IPS-18c (cell line): Measurements from ENCODE around the gene TRIM27.
"Not testable (repeated sequence)": the region's sequence is repeated elsewhere in the genome, so short reads cannot be mapped to it uniquely, and the experiment has no call there.

Experiments used
- H3K4me3 ChIP-seq: 2 replicates; pipeline ENCODE4 v1.7.0; 2013; ENCODE audit warnings: low read depth, mild to moderate bottlenecking, low read length, moderate library complexity; ENCODE audit not compliant: insufficient read depth
- H3K9me3 ChIP-seq: one replicate; pipeline ENCODE4 v1.6.1; 2013; ENCODE audit warnings: mild to moderate bottlenecking, low read length, moderate library complexity; ENCODE audit not compliant: control insufficient read depth, insufficient read depth

Gene TRIM27

GRCh38 chr6:28944412-28944865 lies 20.7 kb upstream of the TRIM27 start:
- Histone ChIP-seq H3K9me3 (no peaks in the 10 kb centered on the region), H3K4me3 (peak overlapping the region; percentile 80)

- peak overlapping the region; percentile 80 for H3K4me3 ChIP-seq
- H3K9me3 ChIP-seq, result no peaks in the 10 kb centered on the region
Measured at GRCh38 chr6:28943557-28944411, 20.0 kb upstream of the TRIM27 start.

DNA sequence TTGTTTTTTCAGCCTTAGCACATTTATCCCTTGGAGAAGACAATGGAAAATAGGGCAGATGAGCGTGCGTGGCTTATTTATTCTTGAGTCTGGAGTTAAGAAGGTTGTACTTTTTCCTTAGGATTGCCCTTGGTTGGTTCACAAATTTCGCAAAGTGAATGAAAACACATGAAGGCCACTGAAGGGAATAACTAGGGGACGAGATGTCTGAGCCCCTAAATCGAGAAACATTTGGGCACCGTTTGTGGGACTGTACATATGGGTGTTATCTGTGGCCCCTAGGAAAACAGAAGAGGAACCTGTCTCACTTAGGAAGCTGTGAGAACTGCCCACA lies 19.4 kb upstream of the TRIM27 start:
- no peaks in the 10 kb centered on the region for H3K9me3 ChIP-seq
- H3K4me3 ChIP-seq, result peak overlapping the region; percentile 80; the same call in 1 of the 2 replicates

GRCh38 chr6:28941684-28942448 lies 18.1 kb upstream of the TRIM27 start:
- H3K4me3 ChIP-seq, result peak overlapping the region; percentile 67

DNA sequence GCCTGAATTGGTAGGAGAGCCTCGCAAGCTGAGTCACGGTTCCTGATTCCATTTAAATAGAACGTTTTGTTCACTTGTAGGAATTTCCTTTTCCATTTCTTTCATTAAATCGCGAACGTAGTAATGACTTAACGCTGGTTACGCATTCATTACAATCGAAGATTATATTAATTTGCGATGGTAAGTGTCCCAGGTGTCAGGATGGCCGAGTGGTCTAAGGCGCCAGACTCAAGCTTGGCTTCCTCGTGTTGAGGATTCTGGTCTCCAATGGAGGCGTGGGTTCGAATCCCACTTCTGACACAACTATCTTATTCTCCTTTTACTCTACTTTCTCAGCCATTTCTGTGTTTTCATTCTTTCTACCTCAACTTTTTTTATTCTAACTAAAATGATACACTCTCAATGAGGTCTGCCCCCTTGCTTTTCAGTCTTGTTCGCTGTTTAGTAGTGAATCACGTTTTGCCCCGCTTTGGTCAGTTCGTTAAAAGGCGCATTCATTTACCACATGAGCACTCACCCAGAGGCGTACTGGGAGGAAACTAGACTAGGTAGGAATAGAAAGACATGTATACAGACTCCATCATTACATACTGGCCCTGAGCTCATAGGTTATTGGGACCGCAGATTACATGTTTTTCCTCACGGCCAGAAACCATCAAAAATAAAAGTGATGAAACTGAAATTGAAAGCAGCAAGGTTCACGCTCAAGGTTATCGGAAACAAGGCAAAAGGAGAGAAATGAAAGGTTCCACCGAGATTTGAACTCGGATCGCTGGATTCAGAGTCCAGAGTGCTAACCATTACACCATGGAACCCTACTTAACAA lies 17.3 kb upstream of the TRIM27 start:
- Histone ChIP-seq H3K4me3 (peak overlapping the region; percentile 67), H3K9me3 (no peaks in the 10 kb centered on the region)

More at GRCh38 chr6:28941684-28942448, 18.1 kb upstream of the TRIM27 start:
- H3K9me3 ChIP-seq, result no peaks in the 10 kb centered on the region

GRCh38 chr6:28940294-28940857 lies 16.6 kb upstream of the TRIM27 start:
- Histone ChIP-seq H3K9me3 (no peaks in the 10 kb centered on the region), H3K4me3 (peak overlapping the region; percentile 67)

GRCh38 chr6:28933069-28933468 lies 9.3 kb upstream of the TRIM27 start:
- Histone ChIP-seq H3K9me3 (no peaks in the 10 kb centered on the region), H3K4me3 (no peak overlapping the region)

GRCh38 chr6:28929887-28930620 lies 6.3 kb upstream of the TRIM27 start:
- Histone ChIP-seq H3K4me3 (no peak overlapping the region), H3K9me3 (no peaks in the 10 kb centered on the region)

GRCh38 chr6:28929339-28929738 lies 5.6 kb upstream of the TRIM27 start:
- not testable (repeated sequence) for H3K4me3 ChIP-seq, H3K9me3 ChIP-seq

DNA sequence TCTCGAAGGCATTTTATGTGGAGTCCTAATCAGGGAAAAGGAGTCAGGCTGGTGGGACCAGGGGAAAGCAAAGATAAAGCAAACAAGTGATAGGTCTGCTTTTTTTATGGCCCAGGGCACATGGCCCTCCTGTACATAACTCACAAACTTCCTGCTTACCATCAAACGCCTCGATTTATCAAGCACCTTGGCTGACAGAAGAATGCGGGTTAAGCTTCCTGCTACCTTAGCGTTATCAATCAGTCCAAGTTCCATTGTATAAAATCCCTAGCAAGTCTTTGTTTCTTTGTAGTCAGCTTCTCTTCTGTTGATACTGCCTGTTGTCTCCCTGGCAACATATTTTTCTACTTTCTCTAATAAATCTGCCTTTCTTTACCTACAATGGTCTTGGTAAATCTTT lies 4.1 kb upstream of the TRIM27 start:
- Histone ChIP-seq H3K9me3 (no peaks in the 10 kb centered on the region), H3K4me3 (no peak overlapping the region)

DNA sequence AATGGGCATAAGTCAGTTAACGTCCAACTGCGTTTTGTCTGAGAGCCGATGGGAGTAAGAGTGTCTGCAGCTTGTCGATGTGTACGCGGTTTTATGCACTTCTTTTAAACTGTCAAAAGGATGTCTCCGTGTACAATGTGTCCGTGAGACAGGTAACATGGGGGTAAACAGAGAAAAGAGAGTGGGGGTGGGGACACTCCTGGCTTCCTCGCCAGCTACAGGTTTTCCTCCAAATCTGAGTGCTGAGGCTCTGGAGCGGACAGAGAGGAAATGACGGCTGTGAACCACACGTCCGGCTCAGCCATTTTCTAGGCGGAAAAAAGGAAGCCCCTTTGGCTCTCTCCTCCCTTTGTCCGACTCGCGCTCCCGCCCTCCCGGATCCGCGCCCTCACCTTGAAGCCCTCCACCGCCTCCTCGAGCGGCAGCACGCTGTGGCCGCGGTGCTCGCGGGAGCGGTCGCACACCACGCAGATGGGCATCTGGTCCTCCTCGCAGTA lies 916 bp downstream of the TRIM27 start:
- Histone ChIP-seq H3K9me3 (no peaks in the 10 kb centered on the region), H3K4me3 (peak overlapping the region; percentile 97)

GRCh38 chr6:28922004-28922820 lies 1.6 kb downstream of the TRIM27 start:
- H3K9me3 ChIP-seq, result no peaks in the 10 kb centered on the region
- H3K4me3 ChIP-seq, result peak overlapping the region; percentile 97

DNA sequence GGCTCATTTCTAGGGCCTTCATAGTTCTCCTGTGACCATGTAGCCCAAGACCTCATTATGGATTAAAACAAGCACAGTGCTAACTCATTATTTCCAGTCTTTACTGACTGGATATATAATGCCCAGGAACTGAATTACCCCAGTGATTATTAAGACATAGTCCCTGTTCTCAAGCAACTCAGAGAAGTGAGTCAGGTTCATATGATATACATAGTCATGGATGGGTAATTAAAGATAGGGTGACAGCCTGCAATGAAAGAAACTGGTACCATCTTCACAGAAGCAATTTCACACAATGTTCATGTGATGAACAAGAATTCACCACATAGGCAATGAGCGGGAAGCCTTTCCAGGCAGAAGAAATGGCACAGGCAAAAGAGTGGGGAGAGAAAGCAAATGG lies 3.5 kb downstream of the TRIM27 start:
- Histone ChIP-seq H3K9me3 (no peaks in the 10 kb centered on the region), H3K4me3 (no peak overlapping the region)

DNA sequence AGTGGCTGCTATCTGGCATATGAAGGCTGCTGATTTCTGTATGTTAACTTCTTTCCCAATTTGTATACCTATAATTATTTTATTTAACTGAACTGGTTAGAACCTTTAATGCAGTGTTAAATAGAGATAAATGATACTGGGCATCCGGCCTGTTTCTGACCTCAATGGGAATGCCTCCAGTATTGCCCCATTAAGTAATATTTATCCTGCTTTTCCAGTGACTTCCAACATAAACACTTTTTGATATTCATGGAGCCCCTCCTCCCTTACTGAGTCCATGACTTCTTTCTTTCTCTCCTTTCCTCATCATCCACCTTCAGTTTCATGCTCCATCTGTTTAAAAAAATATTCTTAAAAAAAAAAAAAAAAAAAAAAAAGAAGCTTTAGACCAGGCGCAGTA lies 8.8 kb downstream of the TRIM27 start:
- no peaks in the 10 kb centered on the region for H3K9me3 ChIP-seq
- no peak overlapping the region for H3K4me3 ChIP-seq

DNA sequence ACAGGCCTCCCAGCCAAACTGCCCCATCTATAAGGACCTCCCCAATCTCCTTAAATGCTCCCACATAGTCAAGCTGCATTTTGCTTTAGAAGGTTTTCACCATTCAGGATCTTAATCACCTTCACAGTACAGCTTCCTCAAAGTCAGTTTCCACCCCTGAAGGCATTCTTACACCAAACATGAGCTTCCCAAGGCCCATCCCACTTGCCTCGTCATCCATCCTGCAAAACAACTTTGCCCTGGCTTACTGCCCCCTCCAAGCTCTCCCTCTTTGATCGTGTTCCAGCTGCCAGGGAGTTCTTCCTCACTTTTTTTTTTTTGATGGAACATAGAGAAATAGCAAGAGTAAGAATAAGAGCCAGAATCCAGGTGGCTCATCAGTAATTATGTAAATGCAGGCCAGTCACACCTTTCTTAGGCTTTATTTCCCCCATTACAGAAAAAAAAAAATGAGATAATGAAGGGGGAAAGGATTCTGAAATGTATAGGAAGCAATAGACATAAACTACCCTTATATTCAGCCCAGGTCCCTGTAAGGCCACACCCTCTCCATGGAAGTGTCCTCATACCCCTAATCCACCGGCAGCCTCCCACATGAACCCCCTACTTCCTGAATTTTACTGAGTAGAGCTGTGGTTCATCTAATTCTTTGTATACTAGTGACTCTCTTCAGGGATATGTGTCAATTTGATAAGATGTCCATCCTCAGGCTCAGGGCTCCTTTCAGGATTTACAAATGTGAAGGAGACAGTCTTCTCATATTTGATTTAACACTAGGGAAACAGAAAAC lies 12.7 kb downstream of the TRIM27 start:
- no peak overlapping the region for H3K4me3 ChIP-seq
- H3K9me3 ChIP-seq, result no peaks in the 10 kb centered on the region
